Body of pancreas (tissue), 4 donors: ENCODE results near the gene PPP1R9A. TPM values are rescaled to one million over a fixed set of nuclear protein-coding genes. Genes with fewer than 3 reads are reported as not detected.

ENCODE experiments used
- ATAC-seq: fragments of 150-250 bp; one replicate; pipeline ENCODE4 v1.9.1; 2016
- DNase-seq, 4 donors: peaks; one replicate each; pipeline ENCODE4 v3.0.0-alpha.2; 2019
- H3K27ac ChIP-seq, 4 donors: fragments of 200-600 bp; sonication (generic); 1 replicate in 3 of 4; 2 replicates in 1 of 4; pipeline versions ENCODE4 v1.5.1 to v1.6.1; 2016 to 2019; ENCODE audit warnings: mild to moderate bottlenecking in 1 of 4, mixed read lengths in 1 of 4, moderate library complexity in 1 of 4
- H3K27me3 ChIP-seq, 2 donors: fragments of 200-600 bp; sonication (generic); one replicate each; pipeline ENCODE4 v1.6.0; 2016; ENCODE audit warnings: mild to moderate bottlenecking in 1 of 2
- H3K36me3 ChIP-seq, 2 donors: fragments of 200-600 bp; sonication (generic); replicated peaks in 1 of 2; 2 replicates each; pipeline ENCODE4 v1.5.1; 2016; ENCODE audit warnings: low read depth in 2 of 2; ENCODE audit not compliant: insufficient read depth in 1 of 2
- H3K4me1 ChIP-seq: fragments of 200-600 bp; sonication (generic); one replicate; pipeline ENCODE4 v1.6.0; 2016
- H3K4me3 ChIP-seq, 2 donors: fragments of 200-600 bp; sonication (generic); 1 replicate in 1 of 2; 2 replicates in 1 of 2; pipeline ENCODE4 v1.5.1; 2016 to 2019
- H3K9me3 ChIP-seq, 3 donors: fragments of 200-600 bp; sonication (generic); 1 replicate in 2 of 3; 2 replicates in 1 of 3; pipeline ENCODE4 v1.5.1; 2016
- POLR2A ChIP-seq, 3 donors: fragments of 450-650 bp; IDR thresholded peaks; one replicate each; pipeline ENCODE4 v1.6.1; 2016; ENCODE audit warnings: antibody characterized with exemption in 3 of 3, mild to moderate bottlenecking in 2 of 3
- WGBS, 2 donors: methylation state at CpG; one replicate each; pipeline ENCODE4 v1.1.5; 2017; 5-methylcytosine and 5-hydroxymethylcytosine counted together
- intact Hi-C: fragments of 100-400 bp; cut with DNase I; formaldehyde crosslinking; loops from one replicate; pipeline ENCODE4 v1.15.1; 2023
- total RNA-seq, 2 donors: library from RNA; depleted of rRNA; stranded (reverse); fragments of >200 nt; gene quantifications; one replicate each; pipeline ENCODE4 v1.1.0, GENCODE V29; 2016
- TF ChIP-seq, protein P1 (sequence below), 7 experiments: fragments of 450-650 bp in 4 of 7; fragments of 200-600 bp in 3 of 7; sonication (generic) in 3 of 7; IDR thresholded peaks; one replicate each; pipeline ENCODE4 v1.5.1; 2016 to 2019; ENCODE audit warnings: antibody characterized with exemption in 7 of 7

The PPP1R9A gene
- total RNA-seq, 2 donors from 2014 or later: 16.1 to 44.2 TPM

DNA sequence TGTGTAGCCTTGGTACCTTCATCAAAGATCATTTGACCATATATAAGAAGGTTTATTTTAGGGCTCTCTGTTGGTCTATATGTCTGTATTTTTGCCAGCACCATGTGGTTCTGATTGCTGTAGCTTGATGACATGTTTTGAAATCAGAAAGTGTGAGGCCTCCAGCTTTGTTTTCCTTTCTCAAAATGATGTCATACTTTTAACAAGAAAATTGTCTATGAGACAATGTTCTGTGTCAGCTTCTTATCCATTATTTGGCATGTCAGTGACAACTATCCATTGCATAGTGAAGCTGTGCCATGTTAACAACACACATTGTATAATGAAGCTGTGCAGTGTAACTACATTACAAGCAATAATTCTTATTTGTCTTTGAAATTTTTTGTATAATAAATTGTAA lies 9.1 kb upstream of the PPP1R9A start:
- no peaks in the 10 kb centered on the region for H3K27me3 ChIP-seq
- TF ChIP-seq, protein P1, sequence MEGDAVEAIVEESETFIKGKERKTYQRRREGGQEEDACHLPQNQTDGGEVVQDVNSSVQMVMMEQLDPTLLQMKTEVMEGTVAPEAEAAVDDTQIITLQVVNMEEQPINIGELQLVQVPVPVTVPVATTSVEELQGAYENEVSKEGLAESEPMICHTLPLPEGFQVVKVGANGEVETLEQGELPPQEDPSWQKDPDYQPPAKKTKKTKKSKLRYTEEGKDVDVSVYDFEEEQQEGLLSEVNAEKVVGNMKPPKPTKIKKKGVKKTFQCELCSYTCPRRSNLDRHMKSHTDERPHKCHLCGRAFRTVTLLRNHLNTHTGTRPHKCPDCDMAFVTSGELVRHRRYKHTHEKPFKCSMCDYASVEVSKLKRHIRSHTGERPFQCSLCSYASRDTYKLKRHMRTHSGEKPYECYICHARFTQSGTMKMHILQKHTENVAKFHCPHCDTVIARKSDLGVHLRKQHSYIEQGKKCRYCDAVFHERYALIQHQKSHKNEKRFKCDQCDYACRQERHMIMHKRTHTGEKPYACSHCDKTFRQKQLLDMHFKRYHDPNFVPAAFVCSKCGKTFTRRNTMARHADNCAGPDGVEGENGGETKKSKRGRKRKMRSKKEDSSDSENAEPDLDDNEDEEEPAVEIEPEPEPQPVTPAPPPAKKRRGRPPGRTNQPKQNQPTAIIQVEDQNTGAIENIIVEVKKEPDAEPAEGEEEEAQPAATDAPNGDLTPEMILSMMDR (IDR thresholded peaks at IDR 0.05): no peak
- no peak for TF ChIP-seq POLR2A (IDR thresholded peaks at IDR 0.05)

DNA sequence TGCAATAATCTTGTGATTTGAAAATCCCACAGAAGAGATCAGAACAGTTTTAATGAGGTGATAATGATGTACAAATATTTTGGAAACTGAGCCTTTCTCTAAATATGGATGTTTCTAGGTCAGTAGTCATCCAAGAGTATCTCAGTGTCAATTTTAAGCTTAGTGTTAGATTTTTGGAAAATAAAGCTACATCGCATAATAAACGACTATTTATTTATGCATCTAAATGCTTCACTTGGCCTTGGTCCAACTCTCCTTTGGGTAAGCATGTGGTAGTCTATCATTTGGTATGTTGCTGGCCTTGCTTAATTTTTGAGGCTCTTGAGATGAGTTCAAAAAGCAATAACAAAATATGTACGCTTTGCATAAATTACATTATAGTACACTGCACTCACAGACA lies 5.4 kb upstream of the PPP1R9A start:
- Histone ChIP-seq H3K36me3 (no peaks in the 10 kb centered on the region), H3K27me3 (no peaks in the 10 kb centered on the region), H3K4me1 (no peaks in the 10 kb centered on the region), H3K27ac (no peak overlapping the region), H3K4me3 (no peak overlapping the region), H3K9me3 (no peaks in the 10 kb centered on the region)
- intact Hi-C loops: no loop called here
- TF ChIP-seq POLR2A (IDR thresholded peaks at IDR 0.05): no peak
- TF ChIP-seq, protein P1 (IDR thresholded peaks at IDR 0.05): no peak
- DNase-seq: no peak
- ATAC-seq: no peak
- WGBS, 2 donors: 84 to 88% methylated on average over 3 of the region's 3 CpGs

More for the DNA sequence above, 9.1 kb upstream of the PPP1R9A start:
- Histone ChIP-seq H3K36me3 (no peaks in the 10 kb centered on the region), H3K27ac (no peak overlapping the region), H3K4me1 (no peaks in the 10 kb centered on the region), H3K9me3 (no peaks in the 10 kb centered on the region), H3K4me3 (no peak overlapping the region)
- intact Hi-C loops: no loop called here
- ATAC-seq (no peak), DNase-seq (no peak)

DNA sequence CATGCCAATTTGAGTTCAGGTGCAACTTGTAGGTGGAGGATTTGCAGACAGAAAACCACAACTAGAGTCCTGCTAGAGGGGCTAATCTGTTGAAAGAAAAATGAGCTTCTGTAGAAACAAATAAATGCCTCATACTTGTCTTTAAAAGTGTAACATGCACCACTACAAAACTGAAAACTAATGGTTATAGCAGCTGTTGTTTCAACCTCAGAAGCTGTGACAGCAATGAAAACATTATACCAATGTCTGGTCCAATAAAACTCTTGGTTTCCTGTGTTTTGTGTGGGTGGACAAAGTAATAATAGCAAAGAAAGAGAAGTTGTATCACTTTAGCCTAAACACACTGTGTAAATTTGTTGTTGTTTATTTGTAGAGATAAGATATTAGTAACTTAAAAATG lies 3.4 kb upstream of the PPP1R9A start:
- intact Hi-C loops: no loop called here
- H3K27ac ChIP-seq: no peak overlapping the region
- ATAC-seq (no peak), DNase-seq (no peak)
- H3K4me3 ChIP-seq: no peak overlapping the region
- H3K27me3 ChIP-seq: no peaks in the 10 kb centered on the region
- peaks cover 4% of the 10 kb centered on the region for H3K4me1 ChIP-seq
- TF ChIP-seq, protein P1 (IDR thresholded peaks at IDR 0.05): no peak
- TF ChIP-seq POLR2A (IDR thresholded peaks at IDR 0.05): no peak
- no peaks in the 10 kb centered on the region for H3K36me3 ChIP-seq
- no peaks in the 10 kb centered on the region for H3K9me3 ChIP-seq

DNA sequence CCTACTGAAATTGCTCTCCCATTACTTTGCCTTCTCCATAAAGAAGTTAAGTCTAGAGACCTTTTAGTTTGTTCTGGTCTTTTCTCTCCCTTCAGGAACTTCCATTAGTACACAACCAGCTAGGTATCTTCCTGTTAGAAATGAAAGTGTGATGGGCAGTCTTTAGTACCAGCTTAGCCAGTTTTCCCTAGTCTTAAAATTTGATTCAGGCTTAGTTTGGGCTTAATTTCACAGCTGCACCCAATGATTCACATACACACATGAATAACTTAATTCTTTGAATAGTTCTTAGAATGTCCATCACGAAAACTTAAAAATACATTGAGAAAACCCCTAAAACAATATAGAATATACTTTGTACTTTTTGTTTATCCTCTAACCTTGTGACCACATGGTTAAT lies 2.4 kb upstream of the PPP1R9A start:
- DNase-seq: no peak
- TF ChIP-seq, protein P1 (IDR thresholded peaks at IDR 0.05): no peak
- TF ChIP-seq POLR2A (IDR thresholded peaks at IDR 0.05): no peak
- ATAC-seq: no peak
- no peak overlapping the region for H3K4me3 ChIP-seq
- 83 to 86% methylated on average over 1 of the region's 1 CpG for WGBS, 2 donors
- H3K9me3 ChIP-seq: no peaks in the 10 kb centered on the region
- intact Hi-C loops: no loop called here
- no peaks in the 10 kb centered on the region for H3K36me3 ChIP-seq
- H3K27ac ChIP-seq: no peak overlapping the region
- H3K27me3 ChIP-seq: no peaks in the 10 kb centered on the region
- H3K4me1 ChIP-seq: peaks cover 9% of the 10 kb centered on the region

DNA sequence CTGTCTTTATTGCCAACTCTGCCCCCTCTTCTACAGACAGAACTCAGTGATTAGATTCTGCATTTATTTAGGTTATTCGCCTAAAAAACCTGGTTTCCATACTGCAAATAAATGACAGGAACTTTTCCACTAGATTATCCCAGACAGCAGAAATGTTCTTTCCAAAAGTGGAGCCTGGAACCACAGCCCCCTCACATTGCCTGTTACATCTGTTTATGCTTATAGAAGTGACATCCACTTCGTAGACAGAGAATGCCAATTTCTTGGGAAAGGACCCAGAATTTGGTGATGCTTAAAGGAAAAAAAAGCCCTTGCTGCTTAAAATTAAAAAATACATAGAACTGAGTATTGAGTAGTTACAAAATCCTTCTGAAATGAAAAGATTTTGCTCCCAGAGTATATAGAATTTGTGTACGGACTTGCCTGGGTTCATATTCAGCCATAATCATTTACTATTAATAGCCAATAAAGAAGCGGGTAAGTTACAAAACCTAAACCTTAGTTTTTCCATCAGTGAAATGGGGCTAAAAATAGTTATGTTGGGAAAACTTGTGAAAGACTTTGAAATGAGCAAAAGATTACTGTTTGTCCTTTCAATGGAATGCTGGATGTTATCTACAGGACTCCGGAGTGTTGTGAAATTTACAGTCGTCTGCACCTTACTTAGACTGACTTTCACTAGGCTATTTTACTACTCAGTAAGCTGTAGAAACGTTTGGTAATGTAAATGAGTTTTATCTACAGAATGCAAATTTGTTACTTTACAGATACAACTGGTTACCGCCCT lies 1.1 kb upstream of the PPP1R9A start:
- Histone ChIP-seq H3K4me3 (no peak overlapping the region), H3K4me1 (peaks cover 9% of the 10 kb centered on the region), H3K9me3 (no peaks in the 10 kb centered on the region), H3K27ac (peak overlapping the region in 2 of 4 donors; percentile 73 to 86), H3K36me3 (no peaks in the 10 kb centered on the region), H3K27me3 (no peaks in the 10 kb centered on the region)
- intact Hi-C loops: no loop called here
- ATAC-seq (no peak), DNase-seq (no peak)
- 72 to 79% methylated on average over 8 of the region's 8 CpGs for WGBS, 2 donors
- TF ChIP-seq, protein P1 (IDR thresholded peaks at IDR 0.05): no peak
- TF ChIP-seq POLR2A (IDR thresholded peaks at IDR 0.05): no peak
